Natural killer cell (primary cell): Measurements from ENCODE around the gene AOC1. TPM values are rescaled to one million over a fixed set of nuclear protein-coding genes. Genes with fewer than 3 reads are reported as not detected.

Source experiments
- ATAC-seq, 3 donors: fragments of 150-1000 bp in 2 of 3; fragments of 200-7000 bp in 1 of 3; cut with Tn5 transposase; 1 replicate in 1 of 3; 2 replicates in 2 of 3; pipeline ENCODE4 v1.10.0; 2021; ENCODE audit warnings: mild to moderate bottlenecking in 2 of 3, moderate library complexity in 2 of 3
- DNase-seq, 2 donors: peaks; one replicate each; pipeline versions ENCODE4 v3.0.0 to v3.0.0-alpha.2; 2013 to 2021; ENCODE audit warnings: mixed read lengths in 1 of 2
- H3K27ac ChIP-seq: one replicate; pipeline ENCODE4 v1.5.1; 2013; ENCODE audit warnings: mild to moderate bottlenecking, low read length
- H3K27me3 ChIP-seq: one replicate; pipeline ENCODE4 v1.6.1; 2013; ENCODE audit warnings: low read length; ENCODE audit not compliant: control insufficient read depth, insufficient read depth
- H3K36me3 ChIP-seq: one replicate; pipeline ENCODE4 v1.6.1; 2013; ENCODE audit warnings: low read length; ENCODE audit not compliant: control insufficient read depth, insufficient read depth
- H3K4me1 ChIP-seq: one replicate; pipeline ENCODE4 v1.6.1; 2013; ENCODE audit warnings: low read length; ENCODE audit not compliant: control insufficient read depth, insufficient read depth
- H3K4me3 ChIP-seq: one replicate; pipeline ENCODE4 v1.5.1; 2013; ENCODE audit warnings: low read length
- H3K9me3 ChIP-seq: one replicate; pipeline ENCODE4 v1.6.1; 2013; ENCODE audit warnings: low read length; ENCODE audit not compliant: control insufficient read depth, insufficient read depth
- H3K27ac Mint-ChIP-seq, 2 donors: one replicate each; pipeline ENCODE4 v1.8.0; 2022; ENCODE audit warnings: mild to moderate bottlenecking in 2 of 2, mixed read lengths in 2 of 2, moderate library complexity in 1 of 2
- H3K27me3 Mint-ChIP-seq, 2 donors: one replicate each; pipeline ENCODE4 v1.8.0; 2022; ENCODE audit warnings: low read depth in 2 of 2, mixed read lengths in 2 of 2
- H3K36me3 Mint-ChIP-seq: one replicate; pipeline ENCODE4 v1.8.0; 2022; ENCODE audit warnings: mixed read lengths
- H3K4me1 Mint-ChIP-seq, 2 donors: one replicate each; pipeline ENCODE4 v1.8.0; 2022; ENCODE audit warnings: mixed read lengths in 2 of 2
- H3K4me3 Mint-ChIP-seq: one replicate; pipeline ENCODE4 v1.8.0; 2022; ENCODE audit warnings: mild to moderate bottlenecking, moderate library complexity, mixed read lengths
- H3K9me3 Mint-ChIP-seq, 2 donors: one replicate each; pipeline ENCODE4 v1.8.0; 2022; ENCODE audit warnings: mixed read lengths in 2 of 2
- CTCF ChIP-seq: fragments of 200-600 bp; IDR thresholded peaks from one replicate; pipeline ENCODE4 v1.8.0; 2022; ENCODE audit warnings: antibody characterized with exemption
- WGBS: methylation state at CpG from one replicate; pipeline ENCODE4 v1.1.7; 2013; ENCODE audit warnings: missing lambda C conversion rate; ENCODE audit not compliant: insufficient coverage; 5-methylcytosine and 5-hydroxymethylcytosine counted together
- intact Hi-C: fragments of 100-400 bp; cut with micrococcal nuclease; formaldehyde crosslinking; loops from one replicate; pipeline ENCODE4 v1.14.2; 2022
- total RNA-seq, 4 donors: library from RNA; stranded (reverse); fragments of 120-200 nt in 1 of 4; gene quantifications; one replicate each; pipeline versions ENCODE4 v1.2.3 to v1.2.4, GENCODE V29; 2013 to 2022

Gene AOC1
- total RNA-seq, 3 donors from 2014 or later (not counting 1 experiment from before 2014, with no cell fraction given) = not detected

GRCh38 chr7:150814328-150815001, 37.9 kb upstream of the AOC1 start:
- ATAC-seq = no peak
- intact Hi-C loops = no loop called here
- Mint-ChIP-seq H3K36me3 (peaks cover 12% of the 10 kb centered on the region), H3K27me3 (peaks cover 47 to 69% of the 10 kb centered on the region in 2 donors), H3K4me1 (no peaks in the 10 kb centered on the region), H3K9me3 (peaks cover 3 to 7% of the 10 kb centered on the region in 2 donors), H3K27ac (no peak overlapping the region), H3K4me3 (no peak overlapping the region)
- Histone ChIP-seq H3K27me3 (no peaks in the 10 kb centered on the region), H3K4me3 (no peak overlapping the region), H3K4me1 (no peaks in the 10 kb centered on the region), H3K9me3 (no peaks in the 10 kb centered on the region), H3K27ac (no peak overlapping the region), H3K36me3 (no peaks in the 10 kb centered on the region)
- no peak for DNase-seq
- TF ChIP-seq CTCF = no peak
- WGBS = 80% methylated on average over 6 of the region's 7 CpGs

- no peak overlapping the region for H3K27ac Mint-ChIP-seq
- peaks cover 12% of the 10 kb centered on the region for H3K36me3 Mint-ChIP-seq
- Histone ChIP-seq H3K36me3 (no peaks in the 10 kb centered on the region), H3K4me3 (no peak overlapping the region), H3K27me3 (no peaks in the 10 kb centered on the region), H3K27ac (no peak overlapping the region), H3K4me1 (no peaks in the 10 kb centered on the region), H3K9me3 (no peaks in the 10 kb centered on the region)
- H3K4me3 Mint-ChIP-seq = no peak overlapping the region
- no peak for TF ChIP-seq CTCF
- intact Hi-C loops = no loop called here
- no peak for DNase-seq
- no peaks in the 10 kb centered on the region for H3K4me1 Mint-ChIP-seq
- ATAC-seq = no peak
- H3K27me3 Mint-ChIP-seq = peaks cover 46 to 66% of the 10 kb centered on the region in 2 donors
- 85% methylated on average over 2 of the region's 2 CpGs for WGBS
- peaks cover 3 to 7% of the 10 kb centered on the region in 2 donors for H3K9me3 Mint-ChIP-seq
Observed at GRCh38 chr7:150818971-150819370, 33.3 kb upstream of the AOC1 start.

- H3K4me3 ChIP-seq = no peak overlapping the region
- ATAC-seq (no peak), DNase-seq (no peak)
- H3K4me3 Mint-ChIP-seq = no peak overlapping the region
- no peaks in the 10 kb centered on the region for H3K9me3 ChIP-seq
- no peak overlapping the region for H3K27ac ChIP-seq
- H3K9me3 Mint-ChIP-seq = peaks cover 3 to 7% of the 10 kb centered on the region in 2 donors
- no peaks in the 10 kb centered on the region for H3K36me3 ChIP-seq
- intact Hi-C loops = no loop called here
- H3K27me3 ChIP-seq = no peaks in the 10 kb centered on the region
- no peaks in the 10 kb centered on the region for H3K4me1 Mint-ChIP-seq
- no peaks in the 10 kb centered on the region for H3K4me1 ChIP-seq
- H3K27ac Mint-ChIP-seq = no peak overlapping the region
- WGBS = 85% methylated on average over 5 of the region's 5 CpGs
- H3K36me3 Mint-ChIP-seq = peaks cover 12% of the 10 kb centered on the region
- peaks cover 42 to 64% of the 10 kb centered on the region in 2 donors for H3K27me3 Mint-ChIP-seq
- TF ChIP-seq CTCF = no peak
Observed at GRCh38 chr7:150820148-150820547, 32.2 kb upstream of the AOC1 start.
